Activated CD8-positive, alpha-beta memory T cell treated with anti-CD3 and anti-CD28 coated beads, Interleukin-2, amount 50 U/mL, for 4 hours (primary cell): ENCODE data around the gene TRIP10.
"Not testable (repeated sequence)": the region's sequence is repeated elsewhere in the genome, so short reads cannot be mapped to it uniquely, and the experiment has no call there.

ENCODE experiments used
- DNase-seq: peaks from one replicate; pipeline ENCODE4 v3.0.0-alpha.2; 2020

The TRIP10 gene

DNA sequence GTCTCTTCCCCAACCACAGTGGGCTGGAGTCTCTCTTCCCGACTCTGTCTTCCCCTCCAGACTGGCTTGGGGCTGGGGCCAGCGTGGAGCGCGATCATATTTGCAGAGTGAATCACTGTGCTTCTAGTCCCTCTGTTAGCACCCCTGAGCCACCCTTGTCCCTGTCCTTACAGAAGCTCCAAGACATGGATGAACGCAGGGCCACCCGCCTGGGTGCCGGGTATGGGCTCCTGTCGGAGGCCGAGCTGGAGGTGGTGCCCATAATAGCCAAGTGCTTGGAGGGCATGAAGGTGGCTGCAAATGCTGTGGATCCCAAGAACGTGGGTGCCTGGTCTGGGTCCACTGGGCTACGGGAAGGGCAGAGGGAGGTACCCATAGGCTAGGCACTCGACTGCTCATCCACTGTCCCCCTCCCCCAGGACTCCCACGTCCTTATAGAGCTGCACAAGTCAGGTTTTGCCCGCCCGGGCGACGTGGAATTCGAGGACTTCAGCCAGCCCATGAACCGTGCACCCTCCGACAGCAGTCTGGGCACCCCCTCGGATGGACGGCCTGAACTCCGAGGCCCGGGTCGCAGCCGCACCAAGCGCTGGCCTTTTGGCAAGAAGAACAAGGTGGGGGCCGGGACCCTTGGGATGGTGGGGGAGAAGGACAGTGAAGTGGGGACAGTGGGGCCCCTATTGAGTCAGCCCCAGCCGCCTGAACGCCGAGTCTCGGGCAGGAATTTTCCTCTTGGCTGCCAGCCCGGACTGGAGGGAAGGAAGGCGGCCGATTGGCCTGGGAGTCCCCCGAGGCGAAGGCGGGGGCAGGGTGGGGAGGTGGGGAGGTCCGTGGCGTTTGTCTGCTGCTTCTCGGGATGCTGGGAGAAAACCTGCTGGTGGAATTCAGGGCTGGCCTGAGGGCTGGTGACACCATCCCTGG, 5.2 kb downstream of the TRIP10 start:
- DNase-seq, result no peak

DNA sequence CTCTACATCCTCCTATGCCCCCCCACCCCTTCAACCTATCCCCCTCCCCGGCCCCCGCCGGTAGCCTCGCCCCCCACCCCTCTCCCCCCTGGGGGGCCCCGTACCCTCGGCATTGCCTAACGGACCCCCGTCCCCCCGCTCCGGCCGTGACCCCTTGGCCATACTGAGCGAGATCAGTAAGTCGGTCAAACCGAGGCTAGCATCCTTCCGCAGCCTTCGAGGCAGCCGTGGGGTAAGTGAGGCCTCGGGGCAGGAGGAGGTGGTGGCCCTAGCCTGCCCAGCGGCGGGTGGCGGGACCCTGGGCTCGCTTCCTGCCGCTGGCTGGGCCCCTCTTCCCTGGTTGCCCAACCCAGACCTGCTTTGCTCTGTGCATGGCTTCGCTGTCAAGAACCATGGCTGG, 6.5 kb downstream of the TRIP10 start:
- no peak for DNase-seq

DNA sequence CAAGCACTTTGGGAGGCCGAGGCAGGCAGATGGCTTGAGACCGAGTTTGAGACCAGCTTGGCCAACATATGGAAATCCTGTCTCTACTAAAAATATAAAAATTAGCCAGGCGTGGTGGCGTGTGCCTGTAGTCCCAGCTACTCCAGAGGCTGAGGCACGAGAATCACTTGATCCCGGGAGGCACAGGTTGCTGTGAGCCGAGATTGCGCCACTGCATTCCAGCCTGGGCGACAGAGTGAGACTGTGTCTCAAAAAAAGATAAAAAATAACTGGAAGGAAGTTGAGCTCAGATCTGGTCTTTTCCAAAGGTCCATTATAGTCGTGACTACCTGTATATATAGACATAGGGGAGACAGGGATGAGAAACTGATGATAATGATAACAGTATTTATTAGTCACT, 9.1 kb downstream of the TRIP10 start:
- DNase-seq, result not testable (repeated sequence)

DNA sequence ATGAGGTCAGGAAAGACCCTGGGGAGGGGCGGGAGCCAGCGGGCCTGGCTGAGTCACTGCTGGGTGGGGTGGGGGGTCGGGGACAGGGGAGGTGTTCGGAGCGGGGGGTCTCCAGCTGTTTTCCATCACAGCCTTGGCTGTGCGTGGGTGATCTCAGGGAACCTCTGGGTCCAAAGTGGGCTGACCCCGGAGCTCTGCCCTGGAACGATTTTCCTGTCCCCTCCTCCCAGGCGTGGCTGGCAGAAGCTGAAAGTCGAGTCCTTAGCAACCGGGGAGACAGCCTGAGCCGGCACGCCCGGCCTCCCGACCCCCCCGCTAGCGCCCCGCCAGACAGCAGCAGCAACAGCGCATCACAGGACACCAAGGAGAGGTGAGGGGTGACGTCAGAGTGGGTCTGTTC, 10.6 kb downstream of the TRIP10 start:
- DNase-seq, result no peak

DNA sequence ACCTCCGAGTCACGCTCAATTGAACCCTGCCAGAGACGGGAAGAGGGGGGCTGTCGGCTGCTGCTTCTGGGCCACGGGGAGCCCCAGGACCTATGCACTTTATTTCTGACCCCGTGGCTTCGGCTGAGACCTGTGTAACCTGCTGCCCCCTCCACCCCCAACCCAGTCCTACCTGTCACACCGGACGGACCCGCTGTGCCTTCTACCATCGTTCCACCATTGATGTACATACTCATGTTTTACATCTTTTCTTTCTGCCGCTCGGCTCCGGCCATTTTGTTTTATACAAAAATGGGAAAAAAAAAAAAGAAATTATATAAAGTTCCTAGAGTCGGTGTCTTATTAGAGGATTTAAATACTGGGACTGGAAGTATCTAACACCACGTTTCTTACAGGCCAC, 11.7 kb downstream of the TRIP10 start:
- DNase-seq, result no peak

DNA sequence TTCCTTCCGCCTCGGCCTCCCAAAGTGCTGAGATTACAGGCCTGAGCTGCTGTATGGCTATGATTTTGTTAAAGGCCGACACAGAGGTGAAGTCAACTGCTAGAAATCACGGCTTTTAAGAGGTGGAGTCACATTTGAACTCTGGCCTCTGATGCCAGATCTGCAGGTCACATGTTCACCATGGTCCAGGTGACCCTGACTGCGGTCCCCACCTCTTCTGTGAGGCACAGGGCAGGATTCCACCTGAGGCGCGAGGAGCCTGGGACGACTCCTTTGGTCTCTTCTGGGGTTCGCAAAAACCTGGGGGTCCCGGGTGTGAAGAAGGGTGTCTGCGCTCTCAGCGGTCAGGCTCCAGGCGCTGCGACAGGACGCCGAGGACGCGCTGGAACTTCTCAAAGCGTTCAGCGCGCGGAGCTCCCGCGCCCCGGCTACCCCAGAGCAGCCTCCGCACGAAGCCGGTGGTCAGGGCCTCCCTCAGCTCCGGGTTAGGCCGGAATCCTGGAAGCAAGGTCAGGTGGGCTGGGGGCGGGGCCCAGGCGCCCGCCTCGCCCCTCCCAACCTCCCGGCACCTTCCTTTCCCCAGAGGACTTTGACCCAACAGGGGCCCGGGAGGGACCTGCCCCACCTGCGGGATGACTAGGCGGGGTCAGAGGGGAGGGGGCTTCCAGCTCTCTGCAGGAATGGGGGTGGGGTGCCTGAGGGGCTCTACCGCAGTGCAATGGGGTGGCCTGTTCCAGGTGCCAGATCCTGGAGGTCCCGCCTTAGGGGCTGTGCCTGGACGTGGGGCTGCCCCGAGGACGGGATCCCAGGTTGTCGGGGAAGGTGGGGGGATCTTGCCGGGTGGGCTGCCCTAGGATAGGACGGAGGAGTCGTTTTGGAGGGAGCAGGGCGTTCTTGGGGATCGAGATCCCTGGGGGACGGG, 13.0 kb downstream of the TRIP10 start:
- no peak for DNase-seq

DNA sequence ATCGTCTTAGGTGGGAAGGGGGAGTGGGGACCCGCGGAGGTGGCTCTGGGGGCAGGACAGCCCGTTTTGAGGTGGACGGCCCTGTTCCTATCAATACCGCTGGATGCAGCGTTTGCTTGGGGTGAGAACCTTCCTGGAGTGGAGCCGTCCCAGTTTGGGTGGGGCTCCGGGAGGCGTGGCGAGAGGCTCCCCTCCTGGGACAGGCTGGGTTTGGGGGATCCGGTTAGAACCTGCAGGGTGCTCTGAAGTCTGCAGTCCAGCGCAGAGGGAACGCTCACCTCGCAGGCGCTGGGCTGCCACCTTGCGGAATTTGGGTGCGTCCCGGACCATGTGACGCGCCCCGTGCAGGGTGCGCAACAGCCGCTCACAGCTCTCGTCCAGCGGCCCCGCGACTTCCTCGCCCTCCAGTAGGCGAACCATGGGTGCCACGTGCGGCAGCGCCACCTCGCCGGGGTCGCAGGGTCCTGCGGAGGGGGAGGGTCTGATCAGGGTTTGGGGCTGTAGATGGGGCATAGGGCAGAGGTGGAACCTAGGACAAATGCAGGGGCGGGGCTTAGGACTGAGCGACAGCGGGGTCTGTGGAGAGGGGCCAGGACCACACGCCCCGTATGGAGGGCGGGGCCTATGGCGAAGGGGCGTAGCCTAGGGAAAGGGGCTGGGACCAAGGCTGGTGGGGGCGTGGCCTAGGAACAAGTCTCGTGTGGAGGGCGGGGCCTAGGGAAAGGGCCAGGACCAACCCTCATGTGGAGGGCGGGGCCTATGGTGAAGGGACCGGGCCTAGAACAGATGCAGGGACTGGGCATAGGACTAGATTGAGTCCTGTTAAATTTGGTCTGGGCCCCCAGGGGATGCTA, 13.9 kb downstream of the TRIP10 start:
- peak; percentile 68 for DNase-seq

DNA sequence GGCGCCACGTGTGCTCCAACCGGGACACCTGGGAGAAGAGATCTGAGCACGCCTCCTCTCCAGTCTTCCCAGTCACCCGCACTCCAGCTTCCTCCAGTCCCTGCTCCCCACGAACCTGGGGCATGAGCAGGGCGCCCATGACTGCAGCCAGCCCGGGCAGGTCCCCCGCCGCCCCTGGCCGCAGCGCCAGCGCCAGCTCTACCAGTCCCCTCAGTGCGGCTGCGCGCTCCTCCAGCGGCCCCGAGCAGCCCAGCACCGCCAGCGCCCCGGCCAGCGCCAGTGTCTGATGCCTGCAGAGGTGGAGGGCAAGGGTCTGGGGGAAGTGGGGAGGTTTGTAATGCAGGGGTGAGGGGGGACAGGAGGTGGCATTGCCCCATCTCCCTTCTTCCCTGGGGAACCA, 14.7 kb downstream of the TRIP10 start:
- DNase-seq, result no peak

DNA sequence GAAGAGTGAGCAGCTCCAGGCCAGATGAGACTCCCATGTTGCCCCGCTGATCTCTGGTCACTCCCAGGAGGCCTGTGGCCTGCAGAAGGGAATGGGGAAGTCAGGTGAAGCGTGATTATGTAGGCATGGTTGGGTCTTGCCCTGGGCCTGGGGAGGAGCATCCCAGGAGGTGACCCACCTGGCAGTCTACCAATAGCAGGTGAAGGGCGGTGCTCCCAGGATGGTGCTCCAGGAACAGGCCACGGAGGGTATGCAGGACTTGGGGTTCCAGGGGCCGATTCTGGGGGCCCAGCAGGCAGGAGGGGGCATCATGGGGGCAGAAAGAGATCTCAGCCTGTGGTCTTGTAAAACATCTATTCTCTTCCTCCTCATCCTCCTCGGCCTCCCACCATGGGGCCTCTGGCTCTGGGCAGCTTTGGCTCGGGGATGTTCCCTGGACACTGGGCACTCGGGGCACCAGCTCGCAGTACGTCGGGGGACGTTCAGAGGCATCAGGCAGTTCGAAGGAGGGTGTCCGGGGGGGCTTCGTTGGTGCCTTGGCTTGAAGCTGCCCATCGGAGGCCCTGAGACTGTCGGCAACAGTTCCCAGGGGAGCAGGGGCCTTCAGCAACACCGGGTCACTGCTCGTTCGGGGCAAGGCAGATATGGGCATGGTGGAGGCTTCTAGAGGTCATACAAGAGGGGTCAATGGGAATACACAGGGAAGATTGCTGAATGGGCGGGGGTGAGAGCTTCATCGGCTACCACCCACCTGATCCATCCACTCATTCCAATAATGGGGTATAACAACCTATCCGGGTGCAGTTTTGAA, 15.4 kb downstream of the TRIP10 start:
- DNase-seq, result no peak

DNA sequence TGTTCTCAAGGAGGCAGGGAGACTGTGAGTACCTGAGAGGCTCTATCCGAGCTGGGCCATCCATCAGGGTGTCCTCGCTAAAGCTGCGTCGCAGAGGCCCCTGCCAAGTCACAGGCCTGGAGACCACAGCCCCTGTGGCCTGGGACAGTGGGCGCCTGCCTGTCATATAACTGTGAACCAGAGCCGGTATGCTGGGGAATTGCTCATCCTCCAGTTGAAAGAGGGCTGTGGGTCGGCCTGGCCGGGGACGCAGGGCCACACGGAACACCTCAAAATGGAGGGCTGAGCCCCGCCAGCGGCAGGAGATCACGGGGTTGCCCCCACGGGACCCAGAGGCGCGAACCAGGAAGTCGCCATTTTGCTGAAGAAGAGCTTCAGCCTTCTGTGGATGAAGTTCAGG, 21.1 kb downstream of the TRIP10 start:
- DNase-seq, result no peak

DNA sequence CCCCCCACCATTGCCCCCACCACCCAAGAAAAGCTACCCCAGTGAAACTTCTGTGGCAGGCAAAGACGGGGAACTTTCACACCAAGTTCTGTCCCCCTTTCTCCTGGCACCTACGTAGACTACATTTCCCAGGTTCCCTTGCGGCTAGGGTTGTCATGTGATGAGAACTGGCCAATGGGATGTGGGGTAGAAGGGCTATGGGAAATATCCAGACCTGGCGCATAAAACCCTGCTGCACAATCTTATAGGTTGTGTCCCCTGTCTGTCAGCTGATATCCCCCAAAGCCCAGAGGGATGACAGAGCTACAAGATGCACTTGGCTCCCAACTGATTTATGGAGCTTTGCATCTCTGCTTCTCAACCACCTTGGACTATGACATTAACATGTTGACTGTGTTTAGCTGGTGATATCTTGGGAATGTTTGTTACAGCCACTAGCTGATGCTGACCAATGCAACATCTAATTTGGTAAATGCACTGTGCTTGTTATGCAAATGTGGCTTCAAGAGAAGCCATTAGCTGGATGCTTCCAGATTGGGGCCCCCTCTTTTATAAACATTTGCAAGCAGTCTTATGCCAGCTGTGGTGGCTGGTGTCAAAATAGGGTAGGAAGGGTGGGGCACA, 21.7 kb downstream of the TRIP10 start:
- DNase-seq, result no peak

DNA sequence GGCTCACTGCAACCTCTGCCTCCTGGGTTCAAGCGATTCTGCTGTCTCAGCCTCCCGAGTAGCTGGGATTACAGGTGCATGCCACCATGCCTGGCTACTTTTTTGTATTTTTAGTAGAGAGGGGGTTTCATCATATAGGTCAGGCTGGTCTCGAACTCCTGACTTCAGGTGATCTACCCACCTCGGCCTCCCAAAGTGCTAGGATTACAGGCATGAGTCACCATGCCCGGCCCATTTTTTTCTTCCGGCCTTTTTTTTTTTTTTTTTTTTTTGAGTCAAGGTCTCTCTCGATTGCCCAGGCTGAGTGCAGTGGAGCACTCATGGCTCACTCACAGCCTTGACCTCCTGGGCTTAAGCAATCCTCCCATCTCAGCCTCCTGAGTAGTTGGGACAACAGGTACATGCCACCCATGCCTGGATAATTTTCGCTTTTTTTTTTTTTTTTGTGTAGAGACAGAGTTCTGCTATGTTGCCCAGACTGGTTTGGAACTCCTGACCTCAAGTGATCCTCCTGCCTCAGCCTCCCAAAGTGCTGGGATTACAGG, 22.8 kb downstream of the TRIP10 start:
- not testable (repeated sequence) for DNase-seq

DNA sequence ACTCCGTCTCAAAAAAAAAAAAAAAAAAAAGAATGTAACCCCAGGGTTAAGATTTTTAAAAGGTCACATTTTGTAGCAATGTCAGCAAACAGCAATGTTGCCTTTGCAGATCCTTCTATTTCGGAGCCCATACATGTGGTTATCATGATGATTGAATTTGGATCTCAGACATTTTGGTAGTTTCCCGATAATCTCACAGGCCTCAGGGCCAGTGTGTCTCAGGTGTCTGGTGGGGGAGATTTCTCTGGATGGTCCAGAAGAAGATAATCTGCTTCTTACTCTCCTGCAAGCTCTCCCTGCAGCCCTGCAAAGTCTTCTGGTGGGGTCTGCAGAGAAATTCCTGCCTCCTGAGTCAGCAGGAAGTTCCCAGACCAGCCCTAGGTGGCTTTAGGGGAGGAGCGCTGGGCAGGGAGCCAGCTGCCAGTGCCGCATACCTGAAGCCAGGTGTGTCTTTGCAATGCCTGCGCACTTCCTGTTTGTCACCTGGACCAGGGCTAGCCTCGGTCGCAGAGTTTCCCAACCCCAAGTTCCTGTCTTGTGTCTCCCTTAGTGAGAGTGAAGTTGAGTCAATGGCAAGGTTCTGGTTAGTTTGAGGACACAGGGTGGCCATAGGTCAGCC, 26.4 kb downstream of the TRIP10 start:
- no peak for DNase-seq

DNA sequence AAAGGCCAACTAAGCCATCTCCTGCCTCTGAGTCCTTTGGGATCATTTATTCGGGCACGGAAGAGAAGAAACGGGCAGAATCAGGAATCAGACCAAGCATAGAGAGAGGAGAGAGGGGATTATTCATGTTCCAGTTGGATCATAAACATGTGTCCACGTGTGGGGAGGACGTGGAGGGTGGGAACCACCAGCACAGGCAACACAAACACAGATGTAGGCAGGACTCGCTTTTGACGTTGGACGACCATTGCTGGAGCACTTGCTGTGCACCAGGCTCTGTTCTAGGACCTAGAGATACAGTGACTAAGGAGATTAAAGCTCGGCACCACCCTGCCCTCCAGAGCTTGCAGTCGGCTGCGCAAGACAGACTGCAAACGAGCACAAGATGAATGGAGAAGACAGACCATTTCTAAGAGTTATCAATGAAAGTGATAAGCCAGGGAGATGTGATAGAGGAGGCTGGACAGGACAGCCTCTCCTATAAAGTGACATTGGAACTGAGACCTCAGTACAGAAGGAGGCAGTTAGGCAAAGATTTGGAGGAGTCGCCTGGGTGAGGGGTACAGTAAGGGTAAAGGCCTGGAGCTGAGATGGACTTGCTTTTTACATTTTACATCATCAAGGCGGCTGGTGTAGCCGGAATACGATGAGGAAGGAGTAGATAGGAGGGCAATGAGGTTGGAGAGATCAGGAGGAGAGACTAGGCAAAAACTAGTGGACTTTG, 27.0 kb downstream of the TRIP10 start:
- DNase-seq, result no peak

DNA sequence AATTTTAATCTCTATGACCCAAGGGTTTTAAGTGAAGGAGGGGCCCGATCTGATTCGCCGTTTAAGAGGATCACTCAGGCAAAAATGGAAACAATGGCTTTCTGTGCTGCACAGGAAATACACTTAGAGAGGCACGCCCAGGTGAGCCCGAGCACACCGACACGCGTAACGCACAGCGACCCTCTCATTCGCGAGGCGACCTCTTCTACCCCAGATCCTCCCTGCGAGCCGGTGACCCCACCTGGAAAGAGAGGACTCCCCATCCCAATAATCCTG, 27.5 kb downstream of the TRIP10 start:
- DNase-seq, result no peak

DNA sequence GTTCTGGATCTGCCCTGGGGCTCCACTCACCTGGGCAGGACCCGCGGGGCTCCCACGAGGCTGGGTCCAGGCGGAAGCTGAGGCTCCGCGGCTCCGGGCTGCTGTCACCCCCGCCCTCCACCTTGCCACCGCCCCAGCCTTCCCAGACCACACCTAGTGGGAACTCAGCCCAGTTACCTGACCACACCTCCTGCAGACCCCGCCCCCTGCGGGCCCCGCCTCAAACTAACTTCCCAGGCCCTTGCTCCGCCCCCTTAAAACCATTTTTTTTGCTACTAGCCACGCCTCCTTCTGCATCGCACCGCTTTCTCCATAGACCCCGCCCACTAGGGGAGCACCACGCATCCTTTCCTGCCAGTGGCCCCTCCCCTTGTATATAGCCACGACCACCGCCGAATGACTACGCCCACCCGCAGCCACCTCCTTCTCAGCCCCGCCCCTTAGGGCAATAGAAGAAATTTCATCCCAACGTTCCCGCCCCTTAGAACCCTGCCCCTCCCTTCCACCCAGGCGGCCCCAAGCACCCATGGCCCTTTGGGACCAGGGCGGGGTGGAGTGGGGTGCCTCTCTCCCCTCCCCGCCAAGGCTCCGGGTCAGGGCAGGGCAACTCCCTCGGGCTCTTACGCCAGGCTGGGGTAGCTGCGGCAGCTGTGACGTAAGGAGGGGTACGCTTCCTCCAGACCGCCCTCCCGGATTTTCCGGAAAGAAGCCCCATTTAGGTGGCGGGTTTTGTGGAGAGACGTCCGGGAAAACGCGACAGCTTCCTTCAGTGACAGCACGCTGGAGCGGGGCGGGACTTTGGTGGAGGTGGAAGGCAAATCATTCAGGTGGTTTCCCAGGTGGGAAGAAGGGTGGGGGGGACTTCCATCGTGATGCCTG, 28.1 kb downstream of the TRIP10 start, which contains the start of gene SH2D3A:
TSS of gene SH2D3A (minus strand) at position 79 of the 879 bp plus-strand sequence. CDS start 3,687 bp downstream, outside the sequence.
- peak; percentile 95 for DNase-seq

DNA sequence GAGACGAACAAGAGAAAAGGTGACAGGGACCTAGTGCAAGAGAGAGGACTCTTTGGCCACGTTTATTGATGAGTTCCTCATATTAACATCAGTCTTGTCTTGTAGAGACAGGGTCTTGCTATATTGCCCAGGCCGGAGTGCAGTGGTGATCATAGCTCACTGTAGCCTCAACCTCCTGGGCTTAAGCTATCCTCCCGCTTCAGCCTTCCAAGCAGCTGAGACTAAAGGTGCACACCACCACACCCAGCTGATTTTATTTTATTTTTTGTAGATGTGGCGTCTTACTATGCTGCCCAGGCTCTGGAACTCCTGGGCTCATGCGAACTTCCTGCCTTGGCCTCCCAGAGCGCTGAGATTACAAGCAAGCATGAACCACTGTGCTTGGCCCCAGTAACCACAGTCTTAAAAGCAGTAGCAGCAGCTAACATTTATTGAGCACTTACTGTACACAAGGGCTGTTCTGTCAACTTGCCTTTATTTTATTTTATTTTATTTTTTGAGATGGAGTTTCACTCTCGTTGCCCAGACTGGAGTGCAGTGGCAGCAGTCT, 28.8 kb downstream of the TRIP10 start:
- DNase-seq, result no peak

DNA sequence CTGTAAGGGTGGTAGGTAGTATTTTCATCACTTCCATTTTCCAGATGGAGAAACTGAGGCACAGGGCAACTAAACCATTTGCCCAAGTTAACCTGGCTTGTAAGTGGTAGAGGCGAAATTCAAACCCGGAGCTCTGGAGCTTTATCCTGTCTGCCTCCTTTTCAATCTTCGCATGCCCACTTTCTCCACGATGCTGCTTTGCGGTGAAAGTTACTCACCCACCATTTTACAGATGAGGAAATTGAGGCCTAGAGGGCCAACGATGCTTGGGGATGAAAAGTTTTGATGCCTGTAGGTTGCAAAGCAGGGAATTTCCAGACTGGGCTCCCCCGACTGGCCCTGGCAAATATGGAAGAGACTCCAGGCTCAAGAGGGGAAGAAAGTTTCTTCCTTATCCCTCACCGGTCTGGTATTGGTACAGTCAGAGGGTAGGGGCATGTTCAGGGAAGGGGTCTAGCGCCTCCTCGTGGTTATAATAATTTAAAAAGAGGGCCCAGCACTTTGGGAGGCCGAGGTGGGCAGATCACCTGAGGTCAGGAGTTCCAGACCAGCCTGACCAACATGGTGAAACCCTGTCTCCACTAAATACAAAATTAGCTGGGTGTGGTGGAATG, 29.6 kb downstream of the TRIP10 start:
- no peak for DNase-seq
